Right lobe of liver (tissue), 4 donors: Measurements from ENCODE around the gene ULBP1.

Experiments
- POLR2A ChIP-seq: fragments of 450-650 bp; IDR thresholded peaks from one replicate; pipeline ENCODE4 v1.6.1; 2017; ENCODE audit warnings: antibody characterized with exemption, mild to moderate bottlenecking
- TF ChIP-seq, protein P1 (sequence below), 4 donors: fragments of 200-600 bp in 3 of 4; fragments of 450-650 bp in 1 of 4; IDR thresholded peaks; one replicate each; pipeline versions ENCODE4 v1.5.1 to v1.8.0; 2016 to 2022; ENCODE audit warnings: antibody characterized with exemption in 4 of 4, mild to moderate bottlenecking in 2 of 4
- donor health status: DM: no; HTN: no; CAD: no.
- donor health status: DM: no; HTN: no; CAD: no.
- donor health status: DM: no; HTN: yes; CAD: no.

DNA sequence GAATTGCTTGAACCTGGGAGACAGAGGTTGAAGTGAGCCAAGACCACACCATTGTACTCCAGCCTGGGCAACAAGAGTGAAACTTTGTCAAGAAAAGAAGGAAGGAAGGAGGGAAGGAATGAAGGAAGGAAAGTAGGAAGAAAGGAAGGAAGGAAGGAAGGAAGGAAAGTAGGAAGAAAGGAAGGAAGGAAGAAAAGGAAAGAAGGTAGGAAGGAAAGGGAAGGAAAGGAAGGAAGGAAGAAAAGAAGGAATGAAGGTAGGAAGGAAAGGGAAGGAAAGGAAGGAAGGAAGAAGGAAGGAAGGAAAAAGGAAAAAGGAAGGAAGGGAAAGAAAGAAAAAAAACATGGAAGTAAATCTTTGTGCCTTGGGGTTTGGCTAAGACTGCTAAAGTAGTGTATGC is 11.7 kb downstream of the ULBP1 start:
- no peak for TF ChIP-seq POLR2A
- TF ChIP-seq, protein P1, sequence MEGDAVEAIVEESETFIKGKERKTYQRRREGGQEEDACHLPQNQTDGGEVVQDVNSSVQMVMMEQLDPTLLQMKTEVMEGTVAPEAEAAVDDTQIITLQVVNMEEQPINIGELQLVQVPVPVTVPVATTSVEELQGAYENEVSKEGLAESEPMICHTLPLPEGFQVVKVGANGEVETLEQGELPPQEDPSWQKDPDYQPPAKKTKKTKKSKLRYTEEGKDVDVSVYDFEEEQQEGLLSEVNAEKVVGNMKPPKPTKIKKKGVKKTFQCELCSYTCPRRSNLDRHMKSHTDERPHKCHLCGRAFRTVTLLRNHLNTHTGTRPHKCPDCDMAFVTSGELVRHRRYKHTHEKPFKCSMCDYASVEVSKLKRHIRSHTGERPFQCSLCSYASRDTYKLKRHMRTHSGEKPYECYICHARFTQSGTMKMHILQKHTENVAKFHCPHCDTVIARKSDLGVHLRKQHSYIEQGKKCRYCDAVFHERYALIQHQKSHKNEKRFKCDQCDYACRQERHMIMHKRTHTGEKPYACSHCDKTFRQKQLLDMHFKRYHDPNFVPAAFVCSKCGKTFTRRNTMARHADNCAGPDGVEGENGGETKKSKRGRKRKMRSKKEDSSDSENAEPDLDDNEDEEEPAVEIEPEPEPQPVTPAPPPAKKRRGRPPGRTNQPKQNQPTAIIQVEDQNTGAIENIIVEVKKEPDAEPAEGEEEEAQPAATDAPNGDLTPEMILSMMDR (IDR thresholded peaks at IDR 0.05) = no peak
